ENCODE measurements around the gene ZNF783.

Gene ZNF783

DNA sequence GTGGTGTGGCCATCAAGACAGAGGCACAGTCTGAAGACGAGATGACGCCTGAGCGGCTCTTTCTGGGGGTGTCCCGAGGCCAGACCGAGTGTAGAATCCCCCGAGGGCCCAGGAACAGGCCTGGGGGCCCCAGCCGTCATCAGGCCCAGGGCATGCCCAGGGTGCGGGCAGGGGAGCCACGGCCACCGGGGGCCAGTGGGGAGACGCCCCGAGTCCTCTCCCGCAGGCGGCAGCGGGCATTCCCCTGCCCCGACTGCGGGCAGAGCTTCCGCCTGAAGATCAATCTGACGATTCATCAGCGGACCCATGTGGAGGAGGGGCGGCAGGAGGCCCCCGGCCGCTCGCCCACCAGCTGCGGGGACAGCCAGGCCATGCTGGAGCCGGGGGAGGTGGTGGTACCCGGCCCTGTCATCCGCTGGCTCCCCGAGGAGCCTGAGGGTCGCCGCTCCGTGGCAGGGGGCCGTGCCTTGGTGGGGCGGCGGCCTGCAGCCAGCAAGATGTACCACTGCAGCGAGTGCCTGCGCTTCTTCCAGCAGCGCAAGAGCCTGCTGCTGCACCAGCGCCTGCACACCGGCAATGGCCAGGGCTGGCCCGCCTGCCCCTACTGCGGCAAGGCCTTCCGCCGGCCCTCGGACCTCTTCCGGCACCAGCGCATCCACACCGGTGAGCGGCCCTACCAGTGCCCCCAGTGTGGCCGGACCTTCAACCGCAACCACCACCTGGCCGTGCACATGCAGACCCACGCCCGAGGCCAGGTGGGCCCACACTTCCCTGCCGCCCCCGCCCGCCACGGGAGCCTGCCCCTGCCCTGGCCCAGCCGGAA is 19.7 kb downstream of the ZNF783 start:
- 94% methylated on average over 59 of the region's 59 CpGs for WGBS
- peaks cover 23% of the 10 kb centered on the region for H3K36me3 ChIP-seq (ENCODE audit: insufficient read depth, low read length)

GRCh38 chr7:149282331-149282655 is 20.3 kb downstream of the ZNF783 start:
- Histone ChIP-seq H3K27me3 (ENCODE audit: insufficient read depth, low read length) (0 out of 2 replicates have a peak, but pooled peaks cover 3% of the 10 kb centered on the region), H3K4me1 (ENCODE audit: insufficient read depth, low read length) (no peaks in the 10 kb centered on the region), H3K4me3 (ENCODE audit: low read length) (no peak overlapping the region), H3K9me3 (ENCODE audit: insufficient read depth, low read depth, low read length) (no peaks in the 10 kb centered on the region), H3K36me3 (ENCODE audit: insufficient read depth, low read length) (peaks cover 21% of the 10 kb centered on the region), H3K27ac (ENCODE audit: low read depth, low read length) (no peak overlapping the region), H3K9ac (ENCODE audit: low read depth, low read length) (no peak overlapping the region)
- WGBS, result 91% methylated on average over 5 of the region's 5 CpGs

More for the DNA sequence above, 19.7 kb downstream of the ZNF783 start:
- Histone ChIP-seq H3K4me3 (ENCODE audit: low read length) (no peak overlapping the region), H3K9ac (ENCODE audit: low read depth, low read length) (no peak overlapping the region), H3K4me1 (ENCODE audit: insufficient read depth, low read length) (no peaks in the 10 kb centered on the region), H3K27ac (ENCODE audit: low read depth, low read length) (no peak overlapping the region), H3K9me3 (ENCODE audit: insufficient read depth, low read depth, low read length) (no peaks in the 10 kb centered on the region), H3K27me3 (ENCODE audit: insufficient read depth, low read length) (0 out of 2 replicates have a peak, but pooled peaks cover 3% of the 10 kb centered on the region)

- no peak overlapping the region for H3K4me3 ChIP-seq (ENCODE audit: low read length)
- H3K9me3 ChIP-seq (ENCODE audit: insufficient read depth, low read depth, low read length), result no peaks in the 10 kb centered on the region
- WGBS, result 91% methylated on average over 3 of the region's 3 CpGs
- no peak overlapping the region for H3K27ac ChIP-seq (ENCODE audit: low read depth, low read length)
- H3K4me1 ChIP-seq (ENCODE audit: insufficient read depth, low read length), result no peaks in the 10 kb centered on the region
- peaks cover 13% of the 10 kb centered on the region for H3K36me3 ChIP-seq (ENCODE audit: insufficient read depth, low read length)
- 0 out of 2 replicates have a peak, but pooled peaks cover 3% of the 10 kb centered on the region for H3K27me3 ChIP-seq (ENCODE audit: insufficient read depth, low read length)
- no peak overlapping the region for H3K9ac ChIP-seq (ENCODE audit: low read depth, low read length)
Observed at GRCh38 chr7:149283321-149283720, 21.3 kb downstream of the ZNF783 start.

- no peaks in the 10 kb centered on the region for H3K4me1 ChIP-seq (ENCODE audit: insufficient read depth, low read length)
- no peak overlapping the region for H3K27ac ChIP-seq (ENCODE audit: low read depth, low read length)
- WGBS, result 75% methylated on average over 3 of the region's 3 CpGs
- 0 out of 2 replicates have a peak, but pooled peaks cover 3% of the 10 kb centered on the region for H3K27me3 ChIP-seq (ENCODE audit: insufficient read depth, low read length)
- H3K36me3 ChIP-seq (ENCODE audit: insufficient read depth, low read length), result peaks cover 4% of the 10 kb centered on the region; the same call in 1 of the 2 replicates
- no peak overlapping the region for H3K9ac ChIP-seq (ENCODE audit: low read depth, low read length)
- no peaks in the 10 kb centered on the region for H3K9me3 ChIP-seq (ENCODE audit: insufficient read depth, low read depth, low read length)
- H3K4me3 ChIP-seq (ENCODE audit: low read length), result peak overlapping the region; percentile 71; the same call in 1 of the 2 replicates
Observed at GRCh38 chr7:149284343-149284742, 22.3 kb downstream of the ZNF783 start.

DNA sequence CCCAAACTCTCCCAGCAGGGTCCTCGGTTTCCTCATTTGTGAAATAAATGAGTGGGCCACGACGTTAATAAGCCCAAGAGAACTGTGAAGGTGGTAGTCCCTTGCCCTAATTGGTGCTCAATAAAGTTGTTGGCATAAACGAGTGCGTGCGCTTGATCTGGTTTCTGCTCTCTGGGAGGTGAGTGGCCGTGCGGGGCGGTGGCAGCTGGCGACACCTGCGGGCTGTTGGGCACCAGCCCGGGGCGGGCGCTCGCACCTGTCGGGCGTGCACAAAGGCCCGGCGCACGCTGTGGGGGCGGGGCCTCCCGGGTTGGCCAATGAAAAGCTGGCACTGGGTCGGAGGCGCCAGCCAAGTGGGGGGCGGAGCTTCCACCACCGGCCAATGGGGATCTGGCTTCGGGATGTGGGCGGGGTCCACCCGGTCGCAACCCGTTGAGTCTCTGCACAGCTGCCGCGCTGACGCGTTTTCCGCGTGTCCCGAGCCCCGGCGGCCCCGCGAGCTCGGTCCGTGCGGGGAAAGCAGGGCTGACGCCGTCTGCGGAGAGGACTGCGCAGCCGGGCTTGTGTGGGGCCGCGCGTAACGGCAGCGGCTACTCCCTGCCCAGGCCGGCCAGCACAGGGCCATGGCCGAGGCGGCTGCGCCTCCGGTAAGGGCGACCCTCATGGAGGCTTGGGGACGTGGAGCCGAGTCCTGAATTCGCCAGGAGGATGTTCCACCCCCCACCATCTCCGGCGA is 23.0 kb downstream of the ZNF783 start:
- H3K9ac ChIP-seq (ENCODE audit: low read depth, low read length), result peak overlapping the region; percentile 81
- 0 out of 2 replicates have a peak, but pooled peaks cover 3% of the 10 kb centered on the region for H3K27me3 ChIP-seq (ENCODE audit: insufficient read depth, low read length)
- H3K9me3 ChIP-seq (ENCODE audit: insufficient read depth, low read depth, low read length), result no peaks in the 10 kb centered on the region
- no peak overlapping the region for H3K27ac ChIP-seq (ENCODE audit: low read depth, low read length)
- H3K36me3 ChIP-seq (ENCODE audit: insufficient read depth, low read length), result peaks cover 4% of the 10 kb centered on the region; the same call in 1 of the 2 replicates
- peak overlapping the region; percentile 71 for H3K4me3 ChIP-seq (ENCODE audit: low read length)
- no peaks in the 10 kb centered on the region for H3K4me1 ChIP-seq (ENCODE audit: insufficient read depth, low read length)
- 1% methylated on average over 66 of the region's 66 CpGs for WGBS

DNA sequence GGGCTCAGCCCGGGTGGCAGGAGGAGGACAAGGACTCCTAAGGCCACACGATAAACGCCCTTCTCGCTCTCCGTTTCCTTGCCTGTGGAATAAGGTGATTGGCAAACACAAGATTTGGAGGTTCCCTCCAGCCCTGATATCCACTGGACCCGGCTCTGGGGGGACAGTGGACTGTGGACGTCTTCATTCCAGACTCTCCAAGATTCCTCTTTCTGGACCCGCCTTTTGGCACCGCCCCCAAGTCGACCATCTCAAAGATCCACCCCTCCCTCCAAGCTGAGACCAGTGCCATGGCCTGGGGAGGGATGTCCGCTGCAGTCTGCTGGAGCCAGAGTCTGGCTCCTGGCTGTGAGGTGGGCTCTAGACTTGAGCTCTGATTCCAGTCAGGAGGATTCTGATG is 23.6 kb downstream of the ZNF783 start:
- 13% methylated on average over 11 of the region's 11 CpGs for WGBS
- H3K4me3 ChIP-seq (ENCODE audit: low read length), result peak overlapping the region; percentile 71

DNA sequence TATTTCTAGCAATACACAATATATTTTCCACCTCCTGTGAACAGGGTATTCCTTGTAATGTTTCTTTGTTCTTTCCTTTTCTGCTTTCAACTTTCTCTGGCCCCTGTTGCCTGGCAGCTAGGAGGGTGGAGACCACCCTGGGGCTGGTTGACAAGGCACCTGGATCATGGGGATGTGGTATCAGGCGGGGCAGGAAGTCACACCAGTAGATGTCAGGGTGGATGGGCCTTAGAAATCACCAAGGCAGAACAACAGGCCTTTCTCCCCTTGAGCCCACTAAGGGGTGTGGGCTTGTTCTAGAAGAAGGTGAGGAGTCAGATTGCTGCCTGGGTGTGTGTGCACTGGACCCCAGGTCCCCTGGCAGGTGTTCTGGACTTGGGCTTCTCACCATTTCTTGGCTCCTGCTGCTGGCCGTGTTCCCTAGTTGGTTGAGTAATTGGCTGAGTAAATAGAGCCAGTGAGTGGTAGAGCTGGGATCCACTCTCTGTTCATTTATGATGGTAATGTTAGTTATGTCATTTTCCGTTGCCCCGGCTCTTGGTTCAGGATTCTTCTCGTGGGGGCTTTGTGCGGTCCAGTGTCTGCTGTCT is 24.9 kb downstream of the ZNF783 start:
- 0 out of 2 replicates have a peak, but pooled peaks cover 3% of the 10 kb centered on the region for H3K27me3 ChIP-seq (ENCODE audit: insufficient read depth, low read length)
- H3K9ac ChIP-seq (ENCODE audit: low read depth, low read length), result no peak overlapping the region
- no peak overlapping the region for H3K4me3 ChIP-seq (ENCODE audit: low read length)
- H3K27ac ChIP-seq (ENCODE audit: low read depth, low read length), result no peak overlapping the region
- H3K4me1 ChIP-seq (ENCODE audit: insufficient read depth, low read length), result no peaks in the 10 kb centered on the region
- H3K9me3 ChIP-seq (ENCODE audit: insufficient read depth, low read depth, low read length), result no peaks in the 10 kb centered on the region
- WGBS, result 94% methylated on average over 6 of the region's 6 CpGs
- no peaks in the 10 kb centered on the region for H3K36me3 ChIP-seq (ENCODE audit: insufficient read depth, low read length)

More for the DNA sequence above, 23.6 kb downstream of the ZNF783 start:
- H3K9ac ChIP-seq (ENCODE audit: low read depth, low read length), result peak overlapping the region; percentile 81
- no peaks in the 10 kb centered on the region for H3K9me3 ChIP-seq (ENCODE audit: insufficient read depth, low read depth, low read length)
- H3K27me3 ChIP-seq (ENCODE audit: insufficient read depth, low read length), result 0 out of 2 replicates have a peak, but pooled peaks cover 3% of the 10 kb centered on the region
- H3K27ac ChIP-seq (ENCODE audit: low read depth, low read length), result no peak overlapping the region
- H3K36me3 ChIP-seq (ENCODE audit: insufficient read depth, low read length), result peaks cover 1% of the 10 kb centered on the region; the same call in 1 of the 2 replicates
- H3K4me1 ChIP-seq (ENCODE audit: insufficient read depth, low read length), result no peaks in the 10 kb centered on the region

DNA sequence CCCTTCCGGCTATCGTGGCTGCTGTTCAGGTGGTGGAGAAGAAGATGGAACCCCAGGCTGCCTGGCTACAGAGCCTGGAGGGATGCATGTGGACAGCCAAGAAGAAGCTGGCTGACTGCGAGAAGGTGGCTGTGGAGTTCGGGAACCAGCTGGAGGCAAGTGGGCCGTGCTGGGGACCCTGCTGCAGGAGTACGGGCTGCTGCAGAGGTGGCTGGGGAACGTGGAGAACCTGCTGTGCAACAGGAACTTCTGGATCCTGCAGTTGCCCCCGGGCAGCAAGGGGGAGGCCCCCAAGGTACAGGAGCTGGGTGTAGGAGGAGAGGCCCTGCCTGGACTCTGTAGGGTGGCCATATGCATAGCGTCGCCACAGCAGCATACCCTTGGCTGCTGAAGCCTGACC is 25.6 kb downstream of the ZNF783 start:
- Histone ChIP-seq H3K9me3 (ENCODE audit: insufficient read depth, low read depth, low read length) (no peaks in the 10 kb centered on the region), H3K27me3 (ENCODE audit: insufficient read depth, low read length) (0 out of 2 replicates have a peak, but pooled peaks cover 3% of the 10 kb centered on the region), H3K36me3 (ENCODE audit: insufficient read depth, low read length) (no peaks in the 10 kb centered on the region), H3K27ac (ENCODE audit: low read depth, low read length) (no peak overlapping the region), H3K4me1 (ENCODE audit: insufficient read depth, low read length) (no peaks in the 10 kb centered on the region), H3K4me3 (ENCODE audit: low read length) (no peak overlapping the region), H3K9ac (ENCODE audit: low read depth, low read length) (no peak overlapping the region)
- 92% methylated on average over 10 of the region's 10 CpGs for WGBS

- no peaks in the 10 kb centered on the region for H3K4me1 ChIP-seq (ENCODE audit: insufficient read depth, low read length)
Observed at GRCh38 chr7:149289262-149289661, 27.3 kb downstream of the ZNF783 start.

GRCh38 chr7:149289856-149290255 is 27.9 kb downstream of the ZNF783 start:
- Histone ChIP-seq H3K4me1 (ENCODE audit: insufficient read depth, low read length) (no peaks in the 10 kb centered on the region), H3K36me3 (ENCODE audit: insufficient read depth, low read length) (no peaks in the 10 kb centered on the region; the same call in 1 of the 2 replicates), H3K27me3 (ENCODE audit: insufficient read depth, low read length) (0 out of 2 replicates have a peak, but pooled peaks cover 3% of the 10 kb centered on the region), H3K9me3 (ENCODE audit: insufficient read depth, low read depth, low read length) (no peaks in the 10 kb centered on the region), H3K4me3 (ENCODE audit: low read length) (no peak overlapping the region), H3K9ac (ENCODE audit: low read depth, low read length) (no peak overlapping the region), H3K27ac (ENCODE audit: low read depth, low read length) (no peak overlapping the region)
- WGBS, result 95% methylated on average over 4 of the region's 4 CpGs

More at GRCh38 chr7:149289262-149289661, 27.3 kb downstream of the ZNF783 start:
- Histone ChIP-seq H3K36me3 (ENCODE audit: insufficient read depth, low read length) (no peaks in the 10 kb centered on the region; the same call in 1 of the 2 replicates), H3K4me3 (ENCODE audit: low read length) (no peak overlapping the region), H3K27ac (ENCODE audit: low read depth, low read length) (no peak overlapping the region), H3K27me3 (ENCODE audit: insufficient read depth, low read length) (0 out of 2 replicates have a peak, but pooled peaks cover 3% of the 10 kb centered on the region), H3K9ac (ENCODE audit: low read depth, low read length) (no peak overlapping the region), H3K9me3 (ENCODE audit: insufficient read depth, low read depth, low read length) (no peaks in the 10 kb centered on the region)
- 91% methylated on average over 8 of the region's 8 CpGs for WGBS
